Tibial artery (tissue), 4 donors: ENCODE data around the gene STK35.
A peak's percentile ranks its signal among the peaks of the same experiment; 100 is the strongest.

ENCODE experiments used
- DNase-seq, 2 donors: peaks; one replicate each; pipeline ENCODE4 v3.0.0-alpha.2; 2019
- H3K27ac ChIP-seq, 2 donors: fragments of 200-600 bp; sonication (generic) in 1 of 2; 1 replicate in 1 of 2; 2 replicates in 1 of 2; pipeline ENCODE4 v1.5.1; 2018 to 2019; ENCODE audit warnings: mild to moderate bottlenecking in 1 of 2
- H3K27me3 ChIP-seq, 2 donors: fragments of 200-600 bp; sonication (generic) in 1 of 2; one replicate each; pipeline versions ENCODE4 v1.5.1 to v1.6.0; 2016 to 2019
- H3K36me3 ChIP-seq, 3 donors: fragments of 200-600 bp; sonication (generic) in 2 of 3; one replicate each; pipeline ENCODE4 v1.5.1; 2016 to 2019; ENCODE audit warnings: mild to moderate bottlenecking in 2 of 3
- H3K4me1 ChIP-seq, 4 donors: fragments of 200-600 bp; sonication (generic) in 2 of 4; 1 replicate in 3 of 4; 2 replicates in 1 of 4; pipeline ENCODE4 v1.5.1; 2016 to 2019
- H3K4me3 ChIP-seq, 2 donors: fragments of 200-600 bp; sonication (generic) in 1 of 2; 1 replicate in 1 of 2; 2 replicates in 1 of 2; pipeline ENCODE4 v1.5.1; 2018 to 2019; ENCODE audit warnings: mild to moderate bottlenecking in 2 of 2
- H3K9me3 ChIP-seq, 3 donors: fragments of 200-600 bp; sonication (generic) in 1 of 3; one replicate each; pipeline ENCODE4 v1.5.1; 2016 to 2019
- CTCF ChIP-seq, 2 experiments: fragments of 200-600 bp in 1 of 2; fragments of 450-650 bp in 1 of 2; IDR thresholded peaks; one replicate each; pipeline ENCODE4 v1.5.1; 2017 to 2019; ENCODE audit warnings: antibody characterized with exemption in 2 of 2, mild to moderate bottlenecking in 1 of 2, moderate library complexity in 1 of 2
- intact Hi-C: fragments of 100-400 bp; cut with DNase I; formaldehyde crosslinking; loops from one replicate; pipeline ENCODE4 v1.15.0; 2023; ENCODE audit warnings: low total_unique reads

Gene STK35

GRCh38 chr20:2108498-2108897, 6.9 kb downstream of the STK35 start:
- no peak for TF ChIP-seq CTCF (IDR thresholded peaks at IDR 0.05)
- no peaks in the 10 kb centered on the region for H3K27me3 ChIP-seq
- peaks cover 0 to 11% (median 9%) of the 10 kb centered on the region in 3 donors for H3K36me3 ChIP-seq
- H3K9me3 ChIP-seq, result no peaks in the 10 kb centered on the region
- H3K27ac ChIP-seq, result no peak overlapping the region
- H3K4me1 ChIP-seq, result peaks cover 0 to 64% (median 35%) of the 10 kb centered on the region in 4 donors
- DNase-seq, result no peak
- no peak overlapping the region for H3K4me3 ChIP-seq
- intact Hi-C loops, result no loop called here

GRCh38 chr20:2108987-2109386, 7.4 kb downstream of the STK35 start:
- H3K27ac ChIP-seq, result no peak overlapping the region
- intact Hi-C loops, result no loop called here
- H3K9me3 ChIP-seq, result no peaks in the 10 kb centered on the region
- peaks cover 0 to 11% (median 9%) of the 10 kb centered on the region in 3 donors for H3K36me3 ChIP-seq
- DNase-seq, result peak in 1 of 2 donors; percentile 9
- H3K4me3 ChIP-seq, result no peak overlapping the region
- TF ChIP-seq CTCF (IDR thresholded peaks at IDR 0.05), result no peak
- H3K4me1 ChIP-seq, result peaks cover 0 to 61% (median 36%) of the 10 kb centered on the region in 4 donors
- H3K27me3 ChIP-seq, result no peaks in the 10 kb centered on the region

- H3K4me1 ChIP-seq, result peaks cover 0 to 61% (median 33%) of the 10 kb centered on the region in 4 donors
- DNase-seq, result peak; percentile 45 to 57
- H3K36me3 ChIP-seq, result peaks cover 0 to 11% (median 9%) of the 10 kb centered on the region in 3 donors
- H3K27ac ChIP-seq, result no peak overlapping the region
- intact Hi-C loops, result no loop called here
- no peak for TF ChIP-seq CTCF (IDR thresholded peaks at IDR 0.05)
- no peaks in the 10 kb centered on the region for H3K27me3 ChIP-seq
- no peak overlapping the region for H3K4me3 ChIP-seq
- no peaks in the 10 kb centered on the region for H3K9me3 ChIP-seq
Measured at GRCh38 chr20:2109425-2110210, 8.0 kb downstream of the STK35 start.

GRCh38 chr20:2112910-2113309, 11.3 kb downstream of the STK35 start:
- intact Hi-C loops, result no loop called here
- peak in 1 of 2 donors; percentile 10 for DNase-seq
- H3K4me3 ChIP-seq, result no peak overlapping the region
- peaks cover 14 to 22% (median 22%) of the 10 kb centered on the region in 3 donors for H3K36me3 ChIP-seq
- H3K27ac ChIP-seq, result no peak overlapping the region
- no peaks in the 10 kb centered on the region for H3K9me3 ChIP-seq
- TF ChIP-seq CTCF (IDR thresholded peaks at IDR 0.05), result no peak
- no peaks in the 10 kb centered on the region for H3K27me3 ChIP-seq
- peaks cover 0 to 42% (median 23%) of the 10 kb centered on the region in 4 donors for H3K4me1 ChIP-seq

- H3K27me3 ChIP-seq, result no peaks in the 10 kb centered on the region
- H3K4me1 ChIP-seq, result peaks cover 0 to 28% (median 17%) of the 10 kb centered on the region in 4 donors
- intact Hi-C loops, result no loop called here
- no peak for TF ChIP-seq CTCF (IDR thresholded peaks at IDR 0.05)
- DNase-seq, result no peak
- peaks cover 14 to 32% (median 29%) of the 10 kb centered on the region in 3 donors for H3K36me3 ChIP-seq
- H3K4me3 ChIP-seq, result no peak overlapping the region
- no peaks in the 10 kb centered on the region for H3K9me3 ChIP-seq
- H3K27ac ChIP-seq, result no peak overlapping the region
Measured at GRCh38 chr20:2114127-2114959, 12.7 kb downstream of the STK35 start.
